GM21723 (cell line): ENCODE data around the gene GTF2I.
"Not testable (repeated sequence)": the region's sequence is repeated elsewhere in the genome, so short reads cannot be mapped to it uniquely, and the experiment has no call there.

Experiments
- ATAC-seq: cut with Tn5 transposase; IDR thresholded peaks from one replicate; pipeline ENCODE4 v1.9.1; 2021; ENCODE audit warnings: mild to moderate bottlenecking, moderate library complexity; ENCODE audit not compliant: unreplicated experiment

The GTF2I gene

DNA sequence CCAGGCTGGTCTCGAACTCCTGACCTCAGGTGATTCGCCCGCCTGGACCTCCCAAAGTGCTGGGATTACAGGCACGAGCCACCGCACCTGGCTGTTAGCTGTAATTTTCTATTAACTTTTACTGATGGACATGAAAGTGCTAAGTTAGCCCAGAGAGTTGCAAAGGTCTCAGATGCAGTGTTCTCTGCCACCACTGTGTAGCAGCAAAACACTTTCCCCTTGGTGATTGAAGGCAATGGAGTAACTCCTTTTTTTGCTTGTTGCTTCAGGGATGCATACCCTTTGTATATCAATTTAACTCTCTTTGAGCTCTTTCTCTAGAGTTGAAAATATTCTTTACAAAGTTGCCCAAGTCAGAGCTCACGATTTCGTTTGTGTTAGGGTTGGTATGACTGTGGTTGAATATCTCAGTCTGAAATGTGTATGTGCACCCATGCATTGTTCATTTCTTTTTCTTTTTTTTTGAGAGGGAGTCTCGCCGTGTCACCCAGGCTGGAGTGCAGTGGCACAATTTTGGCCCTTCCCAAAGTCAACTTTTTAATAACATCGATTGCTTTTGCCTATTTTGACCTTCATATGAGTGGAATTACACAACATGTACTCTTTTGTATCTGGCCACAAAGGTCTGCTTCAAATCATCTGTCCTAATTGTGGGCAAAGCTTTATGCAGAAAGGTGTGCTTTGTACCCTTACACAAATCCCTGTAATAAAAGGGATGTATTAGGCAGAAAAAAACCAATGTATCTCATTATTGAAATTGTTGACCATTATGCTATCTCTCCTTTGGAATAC is 52.6 kb downstream of the GTF2I start:
- ATAC-seq = no peak

DNA sequence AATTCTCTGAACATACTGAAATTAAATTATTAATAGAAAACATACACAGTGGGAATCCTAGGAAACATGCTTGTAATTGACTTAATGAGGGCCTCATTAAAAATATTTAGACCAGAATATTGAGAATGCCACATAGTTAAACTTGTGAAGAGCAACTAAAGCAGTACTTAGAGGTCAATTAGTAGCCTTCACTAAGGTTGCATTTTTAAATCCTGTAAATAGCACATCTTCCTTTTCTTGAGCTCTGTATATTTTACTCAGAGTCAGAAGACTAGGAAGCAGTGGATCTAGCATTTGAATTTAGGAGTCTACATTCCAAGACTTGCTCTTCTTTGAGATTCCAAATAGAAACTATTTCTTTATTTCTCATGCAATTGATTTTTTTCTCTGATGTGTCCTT is 56.0 kb downstream of the GTF2I start:
- no peak for ATAC-seq

DNA sequence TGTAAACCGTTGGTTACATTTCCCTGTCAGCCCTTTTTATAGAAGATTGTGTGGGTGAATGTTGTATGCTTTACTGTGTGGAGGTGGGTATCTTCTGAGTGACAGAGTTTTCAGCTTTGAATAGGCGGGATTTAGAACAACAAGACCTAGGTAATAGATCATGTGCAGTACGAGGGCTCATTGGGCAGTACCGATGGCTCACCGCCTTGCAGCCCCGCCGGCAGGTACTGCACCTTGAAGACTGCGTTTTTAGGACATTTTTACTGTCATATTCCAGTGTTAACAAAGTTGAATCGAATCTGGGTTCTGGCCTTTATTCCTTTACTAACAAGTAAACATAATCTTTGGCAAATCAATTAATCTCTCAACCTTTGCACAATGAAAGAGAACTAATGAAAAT is 60.4 kb downstream of the GTF2I start:
- no peak for ATAC-seq

DNA sequence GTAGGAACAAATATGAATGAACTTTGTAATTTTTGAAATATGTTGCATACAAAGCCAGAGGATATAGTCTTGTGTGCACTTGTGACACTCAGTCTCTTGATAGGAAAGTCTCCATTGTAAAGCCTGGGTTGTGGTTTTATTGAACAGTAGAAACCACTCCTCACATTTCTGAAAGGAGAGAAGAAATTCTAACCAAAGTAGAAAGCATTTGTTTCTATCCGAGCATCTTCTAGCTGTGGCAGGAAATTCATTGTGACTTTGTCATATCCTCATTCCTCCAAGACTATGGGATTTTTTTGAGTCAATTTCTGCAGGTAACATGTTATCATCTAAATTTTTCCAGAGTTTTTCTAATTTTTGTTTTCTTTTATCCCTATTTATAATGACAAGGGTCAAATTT is 60.8 kb downstream of the GTF2I start:
- ATAC-seq = no peak

DNA sequence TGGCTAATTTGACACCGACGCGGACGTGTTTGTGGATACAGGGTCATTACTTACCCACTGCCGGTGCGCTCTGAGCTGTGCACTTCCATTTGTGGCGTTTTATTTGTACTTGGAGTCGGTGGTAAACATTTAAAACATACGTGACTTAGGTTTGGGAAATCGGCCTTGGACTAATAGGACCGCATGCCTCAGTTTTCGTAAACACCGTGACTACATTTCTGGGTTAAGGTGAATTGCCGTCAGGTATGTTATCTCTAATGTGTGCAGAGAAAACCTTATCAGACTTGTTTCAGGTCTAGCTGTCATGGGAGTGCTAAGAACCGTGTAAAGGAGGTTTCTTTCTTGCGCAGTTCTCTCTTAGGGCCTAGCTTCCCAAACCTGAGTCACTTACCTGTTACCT is 64.6 kb downstream of the GTF2I start:
- no peak for ATAC-seq

DNA sequence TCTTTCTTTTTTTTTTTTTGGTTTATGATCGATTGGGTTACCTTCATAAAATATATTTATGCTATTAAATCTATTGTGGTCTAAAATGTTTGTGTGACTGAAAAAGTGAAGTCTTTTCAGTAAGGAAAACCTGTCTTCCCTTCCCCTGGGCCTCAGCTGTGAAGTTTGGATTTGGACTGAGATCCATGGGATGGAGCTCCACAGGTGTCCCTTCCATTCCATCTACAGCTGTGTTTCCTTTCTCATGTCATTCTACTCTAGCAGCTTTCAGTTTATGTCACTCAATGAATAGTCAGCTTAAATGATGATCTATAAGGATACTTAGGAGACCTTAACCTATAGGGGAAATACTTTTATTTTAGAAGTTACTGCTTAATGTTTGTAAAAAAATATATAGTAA is 68.3 kb downstream of the GTF2I start:
- no peak for ATAC-seq

DNA sequence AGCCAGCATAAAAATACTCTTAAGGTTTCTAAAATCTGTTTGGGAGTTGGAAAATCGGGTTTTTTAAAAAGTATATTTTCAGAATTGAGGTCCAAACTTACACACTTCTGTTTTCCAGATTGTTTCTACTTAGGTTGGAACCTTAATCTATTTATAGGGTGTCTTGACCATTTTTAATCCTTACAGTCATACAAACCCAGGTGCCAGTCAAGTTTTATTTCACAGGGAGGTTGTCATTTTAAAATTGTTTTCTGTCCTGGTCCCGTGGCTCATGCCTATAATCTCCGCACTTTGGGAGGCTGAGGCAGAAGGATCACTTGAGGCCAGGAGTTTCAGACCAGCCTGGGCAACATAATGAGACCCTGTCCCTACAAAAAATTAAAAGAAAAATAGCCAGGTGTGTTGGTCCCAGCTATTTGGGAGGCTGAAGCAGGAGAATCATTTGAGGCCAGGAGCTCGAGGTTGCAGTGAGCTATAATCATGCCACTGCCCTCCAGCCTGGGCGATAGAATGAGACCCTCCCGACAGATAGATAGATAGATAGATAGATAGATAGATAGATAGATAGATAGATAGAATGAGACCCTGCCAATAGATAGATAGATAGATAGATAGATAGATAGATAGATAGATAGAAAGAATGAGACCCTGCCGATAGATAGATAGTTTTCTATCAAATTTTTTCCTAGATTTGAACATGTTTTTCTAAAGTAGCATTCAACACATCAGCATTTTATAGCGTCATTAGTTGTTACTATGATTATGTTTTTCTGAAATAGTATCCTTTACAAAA is 69.0 kb downstream of the GTF2I start:
- no peak for ATAC-seq

DNA sequence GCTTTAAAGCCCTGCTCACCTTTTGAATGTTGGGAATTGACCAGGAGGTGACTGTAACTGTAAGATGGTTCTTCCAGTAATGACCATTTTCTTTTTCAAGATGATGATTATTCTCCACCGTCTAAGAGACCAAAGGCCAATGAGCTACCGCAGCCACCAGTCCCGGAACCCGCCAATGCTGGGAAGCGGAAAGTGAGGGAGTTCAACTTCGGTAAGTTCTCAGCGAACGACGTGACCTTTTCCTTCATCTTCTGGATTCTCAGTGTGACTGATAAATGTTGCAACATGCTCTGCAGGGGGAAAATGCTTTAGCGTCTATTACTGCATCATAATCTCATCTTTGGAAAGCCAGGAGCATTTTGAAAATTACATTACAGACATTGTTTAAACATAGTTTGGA is 71.2 kb downstream of the GTF2I start:
- not testable (repeated sequence) for ATAC-seq

DNA sequence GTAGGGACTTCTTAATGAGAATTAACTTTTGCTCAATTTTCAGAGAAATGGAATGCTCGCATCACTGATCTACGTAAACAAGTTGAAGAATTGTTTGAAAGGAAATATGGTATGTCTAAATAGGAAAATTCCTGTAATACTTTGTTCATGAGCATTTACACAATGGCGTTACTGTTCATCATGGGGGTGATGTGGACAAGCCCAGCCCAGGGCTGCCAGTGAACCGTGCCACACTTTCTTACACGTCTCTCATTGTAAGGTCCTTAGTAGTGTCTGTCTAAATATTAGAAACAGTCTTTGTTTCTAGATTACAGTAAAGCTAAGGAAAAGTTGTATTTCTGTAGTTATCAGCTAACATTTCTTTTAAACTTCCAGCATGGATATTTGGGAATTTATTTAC is 72.7 kb downstream of the GTF2I start:
- ATAC-seq = not testable (repeated sequence)

DNA sequence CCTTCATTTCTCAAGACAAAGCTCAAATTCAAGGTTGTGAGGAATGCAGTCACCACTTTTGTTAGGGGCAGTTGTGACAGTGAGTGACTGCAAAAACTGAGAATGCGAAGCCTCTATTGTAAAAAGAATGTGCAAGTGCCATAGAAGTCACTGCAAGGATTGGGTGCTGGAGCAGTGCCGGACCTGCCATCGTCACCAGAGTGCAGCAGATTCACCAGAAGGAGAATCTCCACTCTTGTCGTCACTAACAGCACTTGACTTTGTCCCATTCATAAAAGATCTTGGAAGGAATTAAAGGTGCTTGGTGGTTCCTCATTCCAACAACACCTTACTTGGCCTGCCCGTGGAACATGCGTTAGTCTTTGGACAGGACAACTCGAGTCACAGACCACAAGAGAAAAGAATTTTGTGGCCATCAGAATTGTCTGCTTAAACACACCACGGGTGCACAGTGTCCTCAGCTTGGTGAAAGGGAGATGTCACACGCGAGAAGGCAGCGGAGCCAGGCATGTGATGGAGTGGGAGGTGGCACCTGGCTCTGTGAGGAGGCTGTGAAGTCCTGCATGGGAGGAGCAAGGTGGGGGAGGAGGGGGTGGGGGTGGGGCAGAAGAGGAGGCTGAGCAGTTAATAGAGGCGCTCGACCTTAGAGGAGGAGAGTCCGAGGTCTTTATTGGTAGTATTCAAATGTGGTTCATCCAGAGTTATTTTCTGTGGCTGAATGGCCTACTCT is 82.6 kb downstream of the GTF2I start:
- ATAC-seq = not testable (repeated sequence)

DNA sequence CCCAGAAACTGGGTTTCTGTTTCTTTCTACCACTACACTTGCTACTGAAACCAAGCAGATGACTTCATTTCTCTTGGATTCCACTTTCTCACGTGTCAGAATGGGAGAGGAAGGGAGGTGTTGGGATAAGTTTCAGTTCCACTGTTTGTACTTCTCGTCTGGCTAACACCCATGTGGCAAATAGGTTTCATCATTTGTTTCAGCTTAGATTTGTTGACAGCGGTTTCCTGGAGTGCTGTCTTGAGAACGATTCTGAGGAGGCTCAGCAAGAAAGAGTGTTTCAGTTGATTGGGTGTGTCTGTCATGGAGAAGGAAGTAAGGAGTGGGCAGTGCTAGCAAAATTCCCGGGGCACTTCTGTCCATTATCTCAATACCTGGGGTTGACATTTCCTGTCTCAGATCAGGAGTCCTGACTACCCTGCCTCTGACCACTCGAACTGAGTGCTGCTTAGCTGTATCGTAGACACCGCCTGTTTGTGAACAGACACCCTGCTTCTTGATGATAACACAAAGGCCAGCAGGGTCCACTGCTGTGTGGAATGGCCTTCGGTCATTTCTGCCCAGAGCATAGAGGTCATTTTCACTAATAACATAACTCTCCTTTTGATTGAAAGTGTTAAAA is 86.5 kb downstream of the GTF2I start:
- ATAC-seq = not testable (repeated sequence)

DNA sequence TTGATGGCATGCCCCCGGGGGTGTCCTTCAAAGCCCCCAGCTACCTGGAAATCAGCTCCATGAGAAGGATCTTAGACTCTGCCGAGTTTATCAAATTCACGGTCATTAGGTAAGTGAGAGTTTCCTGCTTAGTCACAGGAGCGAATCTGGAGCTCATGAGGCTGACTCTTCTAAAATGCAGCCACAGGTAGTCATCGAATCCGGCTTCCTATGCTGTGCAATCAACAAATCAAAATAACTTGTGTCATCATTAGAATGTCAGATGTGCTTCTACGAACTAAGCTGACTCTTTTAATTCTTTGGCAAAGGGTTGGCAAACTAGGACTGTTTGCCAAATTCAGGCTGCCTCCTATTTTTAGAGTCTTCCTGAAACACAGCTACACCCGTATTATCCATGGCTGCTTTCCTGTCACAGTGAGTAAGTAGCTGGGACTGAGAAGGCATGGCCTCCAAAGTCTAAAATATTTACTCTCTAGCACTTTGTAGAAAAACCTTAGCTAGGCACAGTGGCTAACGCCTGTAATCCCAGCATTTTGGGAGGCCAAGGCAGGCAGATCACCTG is 96.5 kb downstream of the GTF2I start:
- ATAC-seq = not testable (repeated sequence)

DNA sequence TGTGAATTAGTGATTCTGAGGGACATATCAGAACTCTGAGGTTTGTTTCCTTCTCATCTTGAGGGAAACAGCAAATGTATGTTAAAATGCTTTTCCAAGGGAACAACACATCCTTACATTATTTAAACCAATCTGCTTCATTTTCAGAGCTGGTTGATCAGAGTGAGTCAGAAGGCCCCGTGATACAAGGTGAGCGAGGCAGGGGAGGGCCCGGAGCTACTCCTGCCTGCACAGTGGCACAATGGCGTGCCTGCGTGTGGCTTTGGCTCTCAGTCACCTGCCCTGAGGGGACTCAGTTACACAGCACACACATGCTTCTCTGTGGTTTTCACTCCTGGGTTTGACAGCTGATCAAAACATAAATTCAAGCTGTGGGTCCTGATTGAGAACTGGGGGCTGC is 99.2 kb downstream of the GTF2I start:
- ATAC-seq = not testable (repeated sequence)

DNA sequence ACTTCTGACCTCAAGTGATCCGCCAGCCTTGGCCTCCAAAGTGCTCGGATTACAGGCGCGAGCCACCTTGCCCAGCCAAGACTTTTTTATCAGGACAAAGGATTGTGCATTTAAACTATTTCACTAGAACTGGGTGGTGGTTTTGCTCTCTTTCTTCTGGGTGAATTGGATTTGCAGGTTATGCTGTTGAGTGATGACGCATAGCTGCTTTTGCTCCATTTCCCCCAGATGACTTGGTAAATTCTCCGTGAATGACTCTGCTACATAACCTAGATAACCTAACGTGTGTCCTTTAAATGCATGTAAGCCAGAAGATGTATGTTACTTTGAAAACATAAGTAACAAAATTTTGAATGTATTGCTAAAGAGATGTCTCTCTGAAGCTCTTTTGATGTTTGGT is 100.8 kb downstream of the GTF2I start:
- ATAC-seq = not testable (repeated sequence)

DNA sequence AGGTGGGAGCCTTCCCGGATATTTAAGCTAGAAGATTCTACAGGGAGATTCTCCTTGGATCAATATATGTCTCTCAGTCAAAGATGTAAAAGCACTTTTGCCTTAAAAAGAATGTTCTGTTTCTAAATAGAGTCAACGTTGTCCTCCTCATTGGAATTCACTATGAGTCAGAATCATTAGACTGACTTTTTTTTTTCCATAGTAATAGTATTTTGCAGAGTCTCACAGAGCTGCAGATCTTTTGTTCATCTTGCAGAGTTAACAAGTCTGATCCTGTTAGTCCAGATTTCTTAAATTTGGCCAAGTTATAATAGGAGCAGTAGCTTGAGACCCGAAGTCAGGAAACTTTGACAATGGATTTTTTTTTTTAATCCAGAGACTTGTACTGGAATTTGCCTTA is 101.5 kb downstream of the GTF2I start:
- ATAC-seq = not testable (repeated sequence)

DNA sequence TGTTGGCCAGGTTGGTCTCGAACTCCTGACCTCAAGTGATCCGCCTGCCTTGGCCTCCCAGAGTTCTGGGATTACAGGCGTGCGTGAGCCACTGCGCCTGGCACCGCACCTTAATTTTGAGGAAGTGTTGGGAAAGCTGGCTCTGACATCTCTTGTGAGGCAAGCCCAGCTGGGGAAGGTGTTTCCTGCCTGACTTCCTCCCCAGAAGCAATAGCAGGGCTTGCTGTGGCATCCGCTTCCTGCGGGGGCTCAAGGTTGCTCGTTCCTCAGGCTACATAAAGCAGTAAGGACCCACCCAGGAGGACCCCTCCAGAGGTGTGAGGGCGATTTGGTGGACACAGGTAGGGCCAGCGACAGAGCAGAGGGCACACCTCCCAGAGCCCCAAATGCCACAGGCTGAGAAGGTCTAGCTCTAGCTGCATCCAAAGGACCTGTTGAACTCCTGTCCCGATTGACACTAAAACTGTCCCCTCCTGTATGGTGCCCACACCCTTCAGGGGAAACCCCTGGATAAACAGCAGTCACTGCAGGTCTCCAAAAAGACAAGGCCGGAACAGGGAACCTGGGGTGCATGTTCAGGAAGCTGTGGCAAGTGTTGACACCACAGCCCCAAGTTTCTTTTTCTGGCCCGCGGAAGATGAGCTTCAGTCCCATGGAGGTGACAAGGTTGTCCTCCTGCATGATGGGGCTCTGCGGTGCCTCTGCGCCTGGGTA is 107.8 kb downstream of the GTF2I start:
- peak; percentile 43 for ATAC-seq

DNA sequence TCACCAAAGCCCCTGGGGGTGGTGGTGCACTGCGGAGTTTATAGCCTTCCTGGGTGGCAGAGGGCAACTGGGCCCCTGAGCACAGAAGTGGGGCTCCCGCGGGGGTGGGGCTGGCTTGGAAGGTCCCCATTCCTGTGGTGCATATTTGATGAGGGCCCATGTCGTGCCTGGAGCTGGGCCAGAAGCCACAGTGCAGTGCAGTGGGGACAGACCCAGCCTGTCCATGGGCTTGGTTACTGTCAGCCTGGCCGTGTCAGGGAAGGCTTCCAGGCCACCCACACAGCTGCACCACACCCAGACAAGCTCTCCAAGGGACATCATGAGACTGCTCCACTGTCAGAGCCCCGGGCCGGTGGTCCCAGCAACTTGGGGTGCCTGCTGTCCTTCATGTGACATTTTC is 109.0 kb downstream of the GTF2I start:
- peak; percentile 41 for ATAC-seq

DNA sequence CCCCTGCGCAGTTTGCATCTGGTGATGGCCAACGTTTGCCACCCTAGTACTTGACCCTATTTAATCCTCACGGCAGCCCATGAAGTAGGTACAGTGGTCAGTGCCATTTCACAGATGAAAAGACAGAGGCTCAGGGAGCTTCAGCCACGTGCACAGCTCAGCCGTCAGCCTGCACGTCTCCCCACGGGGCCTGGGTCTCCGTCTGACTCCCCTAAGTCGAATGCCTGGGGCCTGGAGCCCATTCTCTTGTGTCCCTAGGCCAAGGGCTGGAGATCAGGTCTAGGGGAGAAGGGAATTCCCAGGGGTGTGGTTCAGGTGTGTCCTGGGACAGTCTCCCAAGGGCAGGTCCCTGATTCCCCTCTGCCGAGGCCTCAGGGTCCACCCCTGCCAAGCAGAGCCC is 109.5 kb downstream of the GTF2I start:
- ATAC-seq = not testable (repeated sequence)

DNA sequence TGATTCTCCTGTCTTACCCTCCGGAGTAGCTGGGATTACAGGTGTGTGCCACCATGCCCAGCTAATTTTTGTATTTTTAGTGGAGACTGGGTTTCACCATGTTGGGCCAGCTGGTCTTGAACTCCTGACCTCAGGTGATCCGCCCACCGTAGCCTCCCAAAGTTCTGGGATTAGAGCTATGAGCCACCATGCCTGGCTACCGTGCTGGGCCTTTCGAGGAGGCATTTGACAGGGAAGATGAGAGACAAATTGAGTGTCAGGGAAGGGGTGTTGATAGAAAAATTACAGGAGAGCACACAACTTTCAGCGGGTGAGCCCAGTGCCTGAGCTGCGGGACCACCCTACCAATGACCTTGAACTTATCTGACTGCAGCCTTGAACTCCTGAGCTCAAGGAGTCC is 112.5 kb downstream of the GTF2I start:
- ATAC-seq = not testable (repeated sequence)

DNA sequence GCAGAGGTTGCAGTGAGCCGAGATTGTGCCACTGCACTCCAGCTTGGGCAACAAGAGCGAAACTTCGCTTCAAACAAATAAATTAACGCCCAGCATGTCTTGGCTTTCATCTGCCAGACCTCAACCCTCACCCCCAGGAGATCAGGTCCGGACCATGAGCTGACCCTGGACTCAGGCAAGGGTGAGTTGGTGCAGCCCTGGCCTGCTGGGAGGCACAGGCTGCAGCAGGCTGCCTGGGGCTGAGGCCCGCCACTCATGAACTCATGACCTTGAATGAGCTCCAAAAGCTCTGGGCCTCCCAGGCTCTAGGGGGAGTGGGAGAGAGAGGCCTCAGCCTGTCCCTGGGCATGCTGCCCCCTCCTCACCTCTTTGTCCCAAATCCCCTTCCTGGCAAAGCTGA is 114.6 kb downstream of the GTF2I start:
- not testable (repeated sequence) for ATAC-seq
